ENCODE data around the gene BCO2. TPM values are rescaled to one million over a fixed set of nuclear protein-coding genes. Genes with fewer than 3 reads are reported as not detected.

The BCO2 gene
- total RNA-seq, 1 donor from 2014 or later: not detected

- no peaks in the 10 kb centered on the region for H3F3A ChIP-seq (ENCODE audit: low read depth)
- no peaks in the 10 kb centered on the region for H3K4me1 ChIP-seq
- H3K27me3 ChIP-seq: no peaks in the 10 kb centered on the region
- Mint-ChIP-seq H3K9me3 (no peaks in the 10 kb centered on the region), H3K36me3 (no peaks in the 10 kb centered on the region), H3K27ac (no peak overlapping the region), H3K27me3 (ENCODE audit: insufficient read depth, low read depth) (peaks cover 2% of the 10 kb centered on the region), H3K4me3 (no peak overlapping the region), H3K4me1 (no peaks in the 10 kb centered on the region)
- no peak overlapping the region for H2AFZ ChIP-seq (replicated peaks)
- no peaks in the 10 kb centered on the region for H3K9me3 ChIP-seq (ENCODE audit: low read depth)
- H3K4me2 ChIP-seq: no peak overlapping the region
- no peak overlapping the region for H3K9ac ChIP-seq
- no peak for DNase-seq (ENCODE audit: low spot score)
- H3K36me3 ChIP-seq: no peaks in the 10 kb centered on the region
- no peaks in the 10 kb centered on the region for H3K79me2 ChIP-seq (ENCODE audit: low read depth)
- H3K4me3 ChIP-seq: no peak overlapping the region
- TF ChIP-seq CTCF (IDR thresholded peaks at IDR 0.05): no peak
- no peak for TF ChIP-seq EZH2 (IDR thresholded peaks at IDR 0.05)
- TF ChIP-seq EZH2phosphoT487 (IDR thresholded peaks at IDR 0.05): no peak
- no peaks in the 10 kb centered on the region for H4K20me1 ChIP-seq (ENCODE audit: low read depth)
- H3K27ac ChIP-seq: no peak overlapping the region
Observed at GRCh38 chr11:112255067-112255720, 79.9 kb downstream of the BCO2 start.

GRCh38 chr11:112260490-112260889 lies 85.2 kb downstream of the BCO2 start, which contains the start of gene PLET1:
PLET1 (minus strand) TSS chr11:112260860; CDS start chr11:112260589, 271 bp downstream.
- Histone ChIP-seq H3K9ac (no peak within 1 kb of the TSS), H3K4me3 (no peak within 1 kb of the TSS), H3K27ac (no peak within 1 kb of the TSS), H3K79me2 (ENCODE audit: low read depth) (no peaks in the 10 kb centered on the region), H3K4me2 (no peak within 1 kb of the TSS), H3F3A (ENCODE audit: low read depth) (no peaks in the 10 kb centered on the region), H3K36me3 (no peaks in the 10 kb centered on the region), H3K27me3 (no peaks in the 10 kb centered on the region), H3K9me3 (ENCODE audit: low read depth) (no peaks in the 10 kb centered on the region), H3K4me1 (no peaks in the 10 kb centered on the region), H2AFZ (replicated peaks) (no peak within 1 kb of the TSS), H4K20me1 (ENCODE audit: low read depth) (no peaks in the 10 kb centered on the region)
- Mint-ChIP-seq H3K4me1 (no peaks in the 10 kb centered on the region), H3K27me3 (ENCODE audit: insufficient read depth, low read depth) (peaks cover 2% of the 10 kb centered on the region), H3K36me3 (no peaks in the 10 kb centered on the region), H3K27ac (no peak within 1 kb of the TSS), H3K4me3 (no peak within 1 kb of the TSS), H3K9me3 (no peaks in the 10 kb centered on the region)
- DNase-seq (ENCODE audit: low spot score): no peak
- TF ChIP-seq EZH2 (IDR thresholded peaks at IDR 0.05) (no peak), CTCF (IDR thresholded peaks at IDR 0.05) (no peak), EZH2phosphoT487 (IDR thresholded peaks at IDR 0.05) (no peak)

DNA sequence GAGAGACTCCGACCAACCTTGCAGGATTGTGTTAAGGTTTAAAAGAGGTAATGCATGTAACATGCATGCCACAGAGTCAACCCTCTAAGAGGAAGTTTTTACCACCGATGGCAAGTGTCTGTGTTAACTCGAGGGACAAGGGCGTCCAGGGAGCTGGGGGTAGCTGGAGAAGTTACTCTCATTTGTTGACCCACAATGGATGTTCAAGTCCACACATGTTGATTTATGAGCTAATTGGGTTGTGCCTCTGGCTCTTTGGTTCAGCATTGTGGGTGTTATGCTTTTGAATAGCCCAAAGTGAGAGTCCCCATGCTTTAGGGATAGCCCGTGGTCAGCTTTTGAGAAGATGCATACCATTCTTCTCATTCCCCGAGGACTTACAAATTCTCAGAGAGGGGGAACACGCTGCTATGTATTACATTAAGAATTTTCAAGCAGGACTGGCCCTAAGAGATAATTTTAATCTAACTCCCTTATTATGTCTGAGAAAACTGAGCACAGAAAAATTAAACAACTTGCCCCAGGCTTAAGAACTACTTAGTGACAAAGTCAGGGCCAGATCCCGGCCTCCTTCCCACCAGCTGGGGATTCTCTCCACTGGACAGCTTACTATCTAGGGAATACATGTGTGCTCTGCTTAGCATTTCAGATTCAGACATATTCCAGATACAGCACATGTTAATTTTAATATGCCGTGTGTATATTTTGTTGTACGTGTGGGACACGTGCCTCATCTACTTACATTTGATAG lies 90.5 kb downstream of the BCO2 start:
- H4K20me1 ChIP-seq (ENCODE audit: low read depth): no peaks in the 10 kb centered on the region
- no peak overlapping the region for H3K4me3 ChIP-seq
- no peaks in the 10 kb centered on the region for H3K9me3 Mint-ChIP-seq
- DNase-seq (ENCODE audit: low spot score): no peak
- H3K9ac ChIP-seq: no peak overlapping the region
- H3K4me3 Mint-ChIP-seq: no peak overlapping the region
- H2AFZ ChIP-seq (replicated peaks): no peak overlapping the region
- H3K79me2 ChIP-seq (ENCODE audit: low read depth): no peaks in the 10 kb centered on the region
- no peak overlapping the region for H3K27ac Mint-ChIP-seq
- no peaks in the 10 kb centered on the region for H3K4me1 Mint-ChIP-seq
- H3K27ac ChIP-seq: no peak overlapping the region
- no peaks in the 10 kb centered on the region for H3F3A ChIP-seq (ENCODE audit: low read depth)
- H3K27me3 ChIP-seq: no peaks in the 10 kb centered on the region
- no peaks in the 10 kb centered on the region for H3K27me3 Mint-ChIP-seq (ENCODE audit: insufficient read depth, low read depth)
- no peaks in the 10 kb centered on the region for H3K36me3 ChIP-seq
- H3K4me1 ChIP-seq: no peaks in the 10 kb centered on the region
- TF ChIP-seq CTCF (IDR thresholded peaks at IDR 0.05) (no peak), EZH2phosphoT487 (IDR thresholded peaks at IDR 0.05) (no peak), EZH2 (IDR thresholded peaks at IDR 0.05) (no peak)
- no peaks in the 10 kb centered on the region for H3K36me3 Mint-ChIP-seq
- no peak overlapping the region for H3K4me2 ChIP-seq
- H3K9me3 ChIP-seq (ENCODE audit: low read depth): no peaks in the 10 kb centered on the region
